Thyroid gland (tissue), 4 donors: ENCODE measurements around the gene ARRDC2. TPM values are rescaled to one million over a fixed set of nuclear protein-coding genes. Genes with fewer than 3 reads are reported as not detected.

Experiments
- DNase-seq, 2 donors: peaks; one replicate each; pipeline ENCODE4 v3.0.0-alpha.2; 2019
- H3K27ac ChIP-seq, 3 donors: fragments of 200-600 bp; sonication (generic); 1 replicate in 2 of 3; 2 replicates in 1 of 3; pipeline ENCODE4 v1.5.1; 2016 to 2019; ENCODE audit warnings: mild to moderate bottlenecking in 1 of 3, moderate library complexity in 1 of 3
- H3K27me3 ChIP-seq: fragments of 200-600 bp; sonication (generic); one replicate; pipeline ENCODE4 v1.5.1; 2019
- H3K36me3 ChIP-seq, 2 donors: fragments of 200-600 bp; sonication (generic); one replicate each; pipeline ENCODE4 v1.5.1; 2016 to 2019
- H3K4me1 ChIP-seq, 2 donors: fragments of 200-600 bp; sonication (generic); one replicate each; pipeline ENCODE4 v1.5.1; 2017 to 2019
- H3K4me3 ChIP-seq, 3 donors: fragments of 200-600 bp; sonication (generic); replicated peaks in 1 of 3; 1 replicate in 2 of 3; 2 replicates in 1 of 3; pipeline ENCODE4 v1.5.1; 2016; ENCODE audit warnings: mild to moderate bottlenecking in 1 of 3
- H3K9me3 ChIP-seq: fragments of 200-600 bp; sonication (generic); one replicate; pipeline ENCODE4 v1.5.1; 2017
- CTCF ChIP-seq, 6 experiments: fragments of 200-600 bp in 3 of 6; fragments of 450-650 bp in 3 of 6; sonication (generic) in 3 of 6; IDR thresholded peaks; one replicate each; pipeline ENCODE4 v1.5.1; 2016 to 2019; ENCODE audit warnings: antibody characterized with exemption in 6 of 6, mild to moderate bottlenecking in 2 of 6, inconsistent platforms in 1 of 6, moderate library complexity in 1 of 6
- POLR2A ChIP-seq, 2 donors: fragments of 450-650 bp; IDR thresholded peaks; one replicate each; pipeline ENCODE4 v1.6.1; 2017; ENCODE audit warnings: antibody characterized with exemption in 2 of 2, mild to moderate bottlenecking in 2 of 2, moderate library complexity in 1 of 2
- WGBS, 2 donors: methylation state at CpG; one replicate each; pipeline ENCODE4 v1.1.5; 2017; 5-methylcytosine and 5-hydroxymethylcytosine counted together
- intact Hi-C: fragments of 100-400 bp; cut with DNase I; formaldehyde crosslinking; loops from one replicate; pipeline ENCODE4 v1.15.1; 2023
- total RNA-seq, 4 donors: library from RNA; depleted of rRNA; stranded (reverse); fragments of >200 nt; gene quantifications; one replicate each; pipeline ENCODE4 v1.2.3, GENCODE V29; 2016

Gene ARRDC2
- total RNA-seq, 4 donors from 2014 or later, result 51.1 to 120 (median 82.8) TPM

GRCh38 chr19:17997969-17998826, 9.8 kb upstream of the ARRDC2 start:
- Histone ChIP-seq H3K27me3 (no peaks in the 10 kb centered on the region), H3K9me3 (no peaks in the 10 kb centered on the region), H3K4me3 (no peak overlapping the region), H3K27ac (no peak overlapping the region), H3K4me1 (peaks cover 4 to 17% of the 10 kb centered on the region in 2 donors), H3K36me3 (no peaks in the 10 kb centered on the region)
- DNase-seq, result no peak
- 73 to 76% methylated on average over 16 to 20 of the region's 41 CpGs for WGBS, 2 donors
- intact Hi-C loops, result loop anchor here (2.0 to 5.0 kb wide), 2 partner anchors 55 to 136 kb away; no protein-coding TSS in a partner anchor
- TF ChIP-seq POLR2A (IDR thresholded peaks at IDR 0.05) (no peak), CTCF (IDR thresholded peaks at IDR 0.05) (peak in 1 of 6 experiments; percentile 10)

DNA sequence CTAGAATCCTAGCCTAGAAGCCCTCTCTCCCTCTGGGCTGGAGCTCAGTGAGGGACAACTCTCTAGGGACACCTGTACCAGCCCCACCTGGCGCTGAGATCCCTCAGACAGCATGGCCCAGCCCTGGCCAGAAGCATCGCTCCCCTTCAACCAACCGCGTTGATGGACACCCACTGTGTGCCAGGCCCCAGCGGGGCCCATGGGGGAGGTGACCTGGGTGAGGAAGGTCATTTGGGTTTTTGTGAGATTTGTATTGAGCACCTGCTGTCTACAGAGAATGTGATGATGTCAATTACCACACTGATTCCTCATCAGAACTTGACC, 9.2 kb upstream of the ARRDC2 start:
- Histone ChIP-seq H3K36me3 (no peaks in the 10 kb centered on the region), H3K9me3 (no peaks in the 10 kb centered on the region), H3K4me1 (peaks cover 4 to 17% of the 10 kb centered on the region in 2 donors), H3K4me3 (no peak overlapping the region), H3K27ac (no peak overlapping the region), H3K27me3 (no peaks in the 10 kb centered on the region)
- DNase-seq, result no peak
- TF ChIP-seq CTCF (IDR thresholded peaks at IDR 0.05), result no peak
- TF ChIP-seq POLR2A (IDR thresholded peaks at IDR 0.05), result no peak
- intact Hi-C loops, result loop anchor here (2.0 to 5.0 kb wide), 2 partner anchors 56 to 136 kb away; no protein-coding TSS in a partner anchor
- 88 to 90% methylated on average over 2 to 4 of the region's 5 CpGs for WGBS, 2 donors

GRCh38 chr19:17999684-18000479, 8.1 kb upstream of the ARRDC2 start:
- TF ChIP-seq POLR2A (IDR thresholded peaks at IDR 0.05), result no peak
- no peak for TF ChIP-seq CTCF (IDR thresholded peaks at IDR 0.05)
- intact Hi-C loops, result loop anchor here (2.0 to 10.0 kb wide), 3 partner anchors 57 to 155 kb away; partner anchors contain the start of gene PIK3R2
- WGBS, 2 donors, result 86 to 88% methylated on average over 21 of the region's 21 CpGs
- DNase-seq, result no peak
- Histone ChIP-seq H3K27me3 (no peaks in the 10 kb centered on the region), H3K27ac (peak overlapping the region; percentile 87 to 95 (median 95)), H3K4me3 (no peak overlapping the region), H3K9me3 (no peaks in the 10 kb centered on the region), H3K4me1 (peaks cover 4 to 17% of the 10 kb centered on the region in 2 donors), H3K36me3 (no peaks in the 10 kb centered on the region)

DNA sequence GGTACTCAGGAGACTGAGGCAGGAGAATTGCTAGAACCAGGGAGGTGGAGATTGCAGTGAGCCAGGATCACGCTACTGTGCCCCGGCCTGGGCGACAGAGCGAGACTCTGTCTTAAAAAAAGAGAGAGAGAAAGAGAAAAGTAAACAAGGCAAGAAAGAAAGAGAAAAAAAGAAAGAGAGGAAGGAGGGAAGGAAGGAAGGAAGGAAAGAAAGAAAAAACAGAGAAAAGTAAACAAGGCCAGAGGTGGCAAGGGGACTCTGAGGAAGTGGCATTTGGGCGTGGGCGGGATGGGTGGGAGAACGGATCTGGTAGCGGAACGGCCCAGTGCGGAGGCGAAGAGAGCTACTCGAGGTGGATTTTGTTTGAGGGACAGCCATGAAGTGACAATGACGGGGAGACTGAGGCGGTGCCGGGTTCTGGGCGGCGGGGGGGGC, 7.5 kb upstream of the ARRDC2 start:
- H3K36me3 ChIP-seq, result no peaks in the 10 kb centered on the region
- peak overlapping the region; percentile 87 to 95 (median 95) for H3K27ac ChIP-seq
- no peak for TF ChIP-seq CTCF (IDR thresholded peaks at IDR 0.05)
- no peak for TF ChIP-seq POLR2A (IDR thresholded peaks at IDR 0.05)
- H3K4me1 ChIP-seq, result peaks cover 4 to 17% of the 10 kb centered on the region in 2 donors
- intact Hi-C loops, result loop anchor here (10.0 kb wide), 1 partner anchor 154 kb away; the partner anchor contains the start of gene PIK3R2
- WGBS, 2 donors, result 13 to 15% methylated on average over 17 of the region's 17 CpGs
- no peaks in the 10 kb centered on the region for H3K9me3 ChIP-seq
- no peaks in the 10 kb centered on the region for H3K27me3 ChIP-seq
- DNase-seq, result no peak
- peak overlapping the region in 1 of 3 donors; percentile 81 for H3K4me3 ChIP-seq
